ENCODE results near the gene ADARB2. TPM values are rescaled to one million over a fixed set of nuclear protein-coding genes. Genes with fewer than 3 reads are reported as not detected.
"Not testable (repeated sequence)": the region's sequence is repeated elsewhere in the genome, so short reads cannot be mapped to it uniquely, and the experiment has no call there.

Gene ADARB2
- total RNA-seq, 1 donor from 2014 or later = not detected

DNA sequence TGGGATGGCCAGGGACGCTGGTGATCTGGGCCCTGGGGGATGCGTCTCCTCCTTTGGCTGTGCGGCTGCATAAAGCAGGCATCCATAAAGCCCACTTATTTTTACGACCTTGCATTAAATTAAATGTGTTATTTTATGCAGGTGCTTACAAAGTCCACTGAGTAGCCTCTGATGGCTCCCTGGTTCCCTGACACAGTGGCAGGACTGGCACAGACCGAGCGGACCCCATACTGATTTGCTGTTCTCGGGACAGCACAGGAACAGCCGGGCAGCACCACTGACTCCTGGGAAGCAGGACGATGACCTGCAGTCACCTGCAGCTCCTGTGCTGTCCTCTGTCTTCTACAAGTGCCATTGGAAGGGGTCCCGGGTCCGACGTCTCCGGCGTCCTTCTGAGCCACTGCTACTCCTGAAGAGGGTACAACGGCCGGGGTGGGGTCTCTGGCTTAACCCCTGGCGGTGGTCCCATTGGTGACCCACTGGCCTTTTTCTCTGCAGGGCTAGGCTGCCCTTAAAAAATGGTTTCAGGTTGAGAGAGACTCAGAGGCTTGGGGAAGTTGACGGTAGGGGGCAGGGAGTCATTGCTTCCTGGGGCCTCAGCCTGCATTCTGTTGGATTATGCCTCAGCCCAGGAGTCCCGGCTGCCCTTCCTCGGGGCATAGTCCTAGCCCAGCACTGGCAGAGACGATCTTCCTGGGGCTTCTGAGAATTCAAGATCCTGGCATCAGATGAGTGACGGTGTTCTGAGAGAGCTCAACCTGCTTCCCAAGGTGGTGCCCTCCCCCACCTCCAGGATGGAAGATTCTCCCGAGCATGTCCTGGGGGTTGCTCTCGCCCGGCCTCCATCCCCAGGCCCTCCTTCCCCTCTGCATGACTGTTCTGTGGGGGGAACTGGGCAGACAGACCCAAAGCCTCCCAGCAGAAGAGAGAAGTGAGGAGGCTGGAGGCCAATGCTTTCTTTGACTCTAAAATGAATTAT, 330.1 kb downstream of the ADARB2 start:
- intact Hi-C loops (cut with DNase I) = no loop called here
- no peak for ATAC-seq (ENCODE audit: poor library complexity)

DNA sequence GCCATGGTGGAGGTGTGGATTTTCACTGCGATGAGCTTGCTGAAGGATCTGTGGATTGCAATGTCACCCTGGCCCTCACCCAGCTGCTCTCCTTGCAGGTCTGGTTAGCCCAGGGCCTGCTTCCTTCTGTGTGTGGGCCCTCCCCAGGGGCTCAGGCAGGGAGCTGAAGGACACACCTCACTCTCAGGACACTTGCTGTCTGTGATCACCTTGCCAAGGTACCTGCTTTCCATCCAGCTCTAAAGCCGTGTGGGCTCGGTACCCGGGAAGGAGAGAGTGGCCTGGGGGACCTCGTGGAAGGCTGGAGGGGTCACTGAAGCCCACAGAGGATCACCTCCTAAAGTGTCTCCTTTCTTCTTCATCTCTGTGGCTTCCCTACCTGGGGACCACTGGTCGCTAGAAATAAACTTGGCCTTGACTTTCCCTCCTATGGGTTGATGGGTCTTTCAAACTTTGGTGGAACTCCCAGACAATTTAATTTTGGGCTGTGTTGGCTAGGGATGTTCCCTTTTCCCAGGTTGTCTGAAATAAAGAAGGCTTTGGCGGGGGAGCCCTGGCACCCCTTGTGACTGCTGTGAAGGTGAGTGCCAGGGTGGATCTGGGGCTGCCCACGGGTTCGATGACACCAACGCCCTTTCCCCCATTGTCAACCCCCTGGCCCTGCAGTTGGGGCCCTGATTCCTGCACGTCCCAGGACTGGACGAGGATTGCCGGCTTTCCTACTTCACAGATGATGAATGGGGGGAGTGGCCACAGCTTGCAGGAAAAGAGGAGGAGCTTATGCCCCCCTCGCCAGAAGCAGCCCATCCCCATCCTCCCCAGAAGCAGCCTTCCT, 331.0 kb downstream of the ADARB2 start:
- DNase-seq = no peak
- no peak for ATAC-seq (ENCODE audit: poor library complexity)
- intact Hi-C loops (cut with DNase I) = no loop called here

More for the DNA sequence above, 330.1 kb downstream of the ADARB2 start:
- no peak for DNase-seq

DNA sequence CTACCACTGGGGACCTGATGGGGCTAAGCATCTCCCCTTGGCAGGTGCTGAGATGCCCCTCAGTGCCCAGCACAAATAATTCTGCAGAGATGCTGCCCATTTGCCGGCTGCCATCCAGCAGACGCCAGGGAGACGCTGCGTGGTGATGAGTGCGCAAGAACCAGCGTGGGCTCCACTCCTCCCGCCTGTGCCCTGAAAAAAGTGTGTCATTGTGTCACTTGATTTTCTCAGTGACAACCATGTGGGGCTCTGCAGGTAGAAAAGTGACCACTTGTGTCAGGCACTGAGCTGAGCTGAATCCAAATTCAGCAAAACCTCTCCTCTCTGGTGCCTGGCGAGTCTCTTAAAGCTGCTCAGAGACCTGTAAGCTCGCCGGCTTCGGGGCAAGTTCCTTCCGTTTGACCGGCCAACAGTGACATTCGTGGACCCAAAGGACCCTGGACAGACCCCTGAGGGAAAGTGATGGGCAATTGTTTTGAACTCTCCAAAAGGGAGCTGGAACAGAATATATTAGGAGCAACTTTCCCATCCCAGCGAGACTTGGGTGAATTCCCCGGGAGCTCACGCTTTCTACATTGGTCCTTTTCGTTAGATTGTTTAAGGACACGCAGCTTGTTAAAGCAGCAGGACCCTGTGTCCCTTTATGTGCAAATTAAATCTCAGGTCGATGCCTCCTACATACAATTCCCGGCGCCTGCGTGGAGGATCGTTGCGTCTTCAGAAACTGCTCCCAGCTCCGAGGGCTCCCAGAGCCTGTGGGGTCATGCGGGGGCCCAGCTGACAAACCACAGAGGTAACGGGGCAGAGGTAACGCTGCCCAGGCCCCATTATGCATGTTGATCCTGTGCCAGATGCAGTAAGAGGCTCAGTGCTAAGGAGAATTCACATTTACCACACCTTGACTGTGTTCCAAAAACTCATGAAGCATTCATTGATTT, 332.7 kb downstream of the ADARB2 start:
- no peak for DNase-seq

DNA sequence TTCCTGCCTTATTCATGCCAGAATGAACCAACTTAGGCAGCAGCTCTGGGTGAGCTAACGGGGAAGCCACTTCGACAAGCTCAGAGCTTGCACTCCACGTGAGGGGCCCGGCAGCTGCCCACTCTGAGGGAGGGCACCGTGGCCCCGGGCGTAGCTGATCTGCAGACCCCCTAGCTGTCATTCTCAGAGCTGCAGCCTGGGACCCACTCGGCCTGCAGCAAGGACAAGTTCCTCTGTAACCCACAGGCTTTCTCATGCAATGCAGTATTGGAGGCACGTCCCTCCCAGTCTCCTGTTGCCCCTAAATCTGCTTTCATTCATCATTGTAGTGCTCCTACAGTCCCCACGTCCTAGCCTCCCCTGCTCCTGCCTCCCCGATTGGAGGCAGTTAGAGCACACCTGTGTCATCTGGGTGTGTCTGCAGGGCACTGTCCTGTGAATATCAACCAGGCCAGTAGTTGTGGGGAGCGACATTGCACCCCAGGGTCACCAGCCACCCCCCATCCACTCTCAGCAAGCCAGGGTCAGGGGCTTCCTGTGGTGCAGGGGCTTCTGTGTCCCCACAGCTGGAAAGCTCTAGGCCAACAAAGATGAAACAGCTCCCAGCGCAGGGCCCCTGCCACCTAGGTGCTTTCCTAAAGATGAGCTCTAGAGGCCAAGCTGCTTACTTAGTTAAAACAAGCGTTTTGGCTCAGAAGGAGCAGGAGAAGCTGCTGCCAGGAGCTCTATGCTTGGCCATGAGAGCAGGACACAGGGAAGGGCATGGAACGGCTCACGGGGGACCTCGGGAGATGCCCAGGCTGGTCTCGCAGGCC, 333.6 kb downstream of the ADARB2 start:
- no peak for ATAC-seq (ENCODE audit: poor library complexity)
- no peak for DNase-seq
- intact Hi-C loops (cut with DNase I) = no loop called here

More for the DNA sequence above, 332.7 kb downstream of the ADARB2 start:
- intact Hi-C loops (cut with DNase I) = no loop called here
- ATAC-seq (ENCODE audit: poor library complexity) = no peak

DNA sequence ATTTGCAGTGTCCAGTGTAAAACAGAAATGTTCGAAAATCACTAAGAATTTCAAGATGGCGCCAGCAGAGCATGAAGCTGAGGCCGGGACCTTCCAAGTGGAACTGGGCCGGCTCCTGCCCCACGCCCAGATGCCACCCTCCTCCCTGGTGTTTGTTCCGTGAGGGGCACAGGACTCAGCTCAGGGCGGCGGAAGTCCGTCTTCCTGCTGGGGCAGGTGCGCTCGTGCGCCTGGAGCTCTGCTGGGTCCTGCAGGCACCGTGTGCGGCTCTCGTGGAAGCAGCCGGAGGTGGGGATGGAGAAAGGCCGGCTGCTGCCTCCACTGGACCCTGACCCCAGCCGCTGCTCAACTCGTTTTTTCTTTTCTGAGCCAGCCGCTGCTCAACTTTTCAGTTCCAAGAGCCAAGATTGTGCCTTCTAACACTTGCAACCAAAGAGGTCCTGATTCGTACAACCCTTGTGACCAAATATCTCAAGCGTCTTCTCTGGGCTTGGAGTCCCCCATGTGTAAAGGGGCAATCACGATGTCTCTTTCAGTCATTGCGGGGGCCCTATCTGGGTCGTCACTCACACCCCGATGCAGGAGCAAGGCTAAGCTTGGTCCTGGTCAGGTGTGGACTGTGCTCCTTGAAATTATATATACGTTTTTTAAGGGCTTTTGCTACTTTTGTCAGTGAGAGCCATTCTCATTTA, 334.4 kb downstream of the ADARB2 start:
- no peak for DNase-seq
- no peak for ATAC-seq (ENCODE audit: poor library complexity)
- intact Hi-C loops (cut with DNase I) = no loop called here

DNA sequence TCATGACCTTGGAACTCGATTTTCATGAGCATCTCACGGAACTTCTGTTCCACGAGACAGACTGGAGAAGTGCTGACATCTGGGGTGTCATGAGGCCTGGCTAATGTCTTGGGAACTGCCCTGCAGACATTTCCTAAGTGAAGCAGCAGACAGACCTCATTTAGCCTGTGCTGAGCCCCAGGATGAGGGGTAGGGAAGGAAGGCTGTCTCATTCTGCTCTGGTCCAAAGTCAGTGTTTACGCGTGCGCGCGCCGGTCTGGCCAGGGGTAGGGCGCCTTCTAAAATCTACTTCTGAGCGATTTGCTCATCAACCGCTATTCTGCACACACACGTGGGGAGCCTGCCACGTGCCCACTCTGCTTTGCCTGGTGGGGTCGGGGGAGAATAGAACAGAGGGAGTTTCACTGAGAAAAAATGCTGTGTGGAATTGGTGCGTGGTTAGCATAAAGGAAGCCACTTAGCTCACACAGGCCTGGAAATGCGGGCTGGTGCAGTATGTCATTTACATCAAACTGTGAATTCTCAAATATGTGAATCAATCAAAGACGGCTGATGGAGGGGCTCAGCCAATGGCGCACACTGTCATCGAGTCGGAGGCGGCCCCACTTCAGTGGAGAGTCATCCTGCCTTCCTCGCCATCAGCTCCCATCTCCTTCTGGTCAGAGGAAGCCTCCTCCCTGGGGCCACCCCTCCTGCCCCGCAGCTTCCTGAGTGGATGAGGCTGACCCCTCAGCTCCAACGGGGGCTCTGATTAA, 335.1 kb downstream of the ADARB2 start:
- no peak for ATAC-seq (ENCODE audit: poor library complexity)
- intact Hi-C loops (cut with DNase I) = no loop called here
- no peak for DNase-seq

DNA sequence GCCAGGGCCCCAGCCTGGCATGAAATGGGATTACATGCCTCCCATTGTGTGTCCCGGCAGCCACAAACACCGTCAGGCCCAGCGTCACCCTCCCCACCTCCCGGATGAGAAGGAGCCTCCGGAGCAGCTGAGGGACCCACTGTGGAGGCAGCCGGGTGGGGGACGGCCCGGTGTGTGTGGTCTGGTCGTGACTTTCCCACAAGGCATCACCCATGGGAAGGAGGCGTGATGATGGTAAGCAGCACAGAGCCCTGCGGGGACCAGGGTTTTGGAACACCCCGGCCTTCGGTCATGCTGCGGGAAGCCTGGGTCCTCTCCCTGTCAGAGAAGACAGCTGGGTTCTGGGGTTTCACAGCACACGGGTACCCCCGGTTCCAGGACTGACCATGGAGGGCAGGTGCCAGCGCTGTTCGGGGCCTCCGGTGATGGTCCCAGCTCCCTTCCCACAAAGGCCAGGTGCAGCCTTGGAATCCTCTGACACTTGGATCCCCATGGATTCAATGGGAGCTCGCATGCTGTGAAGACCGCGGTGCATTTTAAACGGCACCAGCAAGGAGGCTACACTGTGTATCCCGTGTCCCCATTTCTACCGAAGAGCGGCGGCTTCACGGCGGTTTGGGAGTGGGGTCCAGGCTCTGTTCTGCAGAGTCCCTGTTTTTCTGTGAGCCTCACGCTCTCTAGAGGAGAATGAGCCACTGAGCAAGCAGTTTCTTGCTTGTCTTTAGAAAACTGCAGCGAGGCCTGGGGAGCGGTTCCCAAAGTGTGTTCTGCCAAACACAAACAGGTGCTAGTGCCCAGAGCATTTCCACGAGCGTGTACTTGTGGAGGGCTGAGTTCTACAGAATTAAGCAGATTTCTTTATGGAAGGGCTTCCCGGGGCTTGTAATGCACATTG, 336.0 kb downstream of the ADARB2 start:
- DNase-seq (no peak), ATAC-seq (ENCODE audit: poor library complexity) (no peak)
- intact Hi-C loops (cut with DNase I) = no loop called here

DNA sequence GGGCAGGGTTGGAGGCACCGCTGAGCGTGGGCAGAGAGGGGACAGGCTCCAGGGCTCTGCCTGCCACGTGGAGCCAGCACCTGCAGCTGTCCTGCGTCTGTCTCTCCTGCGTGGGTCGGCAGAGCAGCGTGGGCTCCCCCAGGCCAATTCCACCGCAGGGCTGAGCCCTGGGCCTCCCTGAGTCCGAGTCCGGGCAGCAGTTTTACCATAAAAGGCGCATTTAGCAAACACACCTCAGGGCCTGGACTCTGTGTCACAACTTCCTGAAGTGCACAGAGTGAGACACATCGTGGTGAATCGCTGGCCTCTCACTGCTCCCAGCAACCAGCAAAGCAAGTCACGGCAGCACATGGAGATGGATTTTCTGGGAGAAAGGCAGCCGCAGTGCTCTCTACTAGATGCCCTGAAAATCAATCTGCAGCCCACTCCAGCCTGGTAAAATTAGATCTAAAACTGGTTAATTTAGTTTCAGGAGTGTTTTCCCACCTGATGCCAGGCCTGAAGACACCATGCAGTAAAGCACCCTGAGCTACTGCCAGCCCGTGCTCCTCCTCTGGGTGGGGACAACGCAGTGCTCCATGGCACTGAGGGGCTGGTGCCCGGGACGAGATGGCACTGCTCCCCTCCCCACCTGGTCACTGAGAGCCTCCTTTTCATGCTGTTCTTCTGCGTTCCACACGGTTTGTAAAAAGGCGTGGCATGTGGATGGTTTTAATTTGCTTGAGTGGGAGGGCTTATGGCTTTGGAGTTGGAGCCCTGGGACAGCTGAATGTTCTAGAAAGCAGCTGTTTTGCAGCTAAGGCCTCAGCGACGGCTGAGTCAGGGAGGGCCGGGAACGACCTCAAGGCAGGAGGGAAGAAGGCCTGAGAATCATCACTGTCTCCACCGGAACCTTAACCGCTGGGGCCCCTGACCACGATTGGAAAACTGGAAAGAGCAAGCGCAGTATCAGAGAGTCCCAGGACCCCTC, 336.9 kb downstream of the ADARB2 start:
- intact Hi-C loops (cut with DNase I) = no loop called here
- no peak for DNase-seq

DNA sequence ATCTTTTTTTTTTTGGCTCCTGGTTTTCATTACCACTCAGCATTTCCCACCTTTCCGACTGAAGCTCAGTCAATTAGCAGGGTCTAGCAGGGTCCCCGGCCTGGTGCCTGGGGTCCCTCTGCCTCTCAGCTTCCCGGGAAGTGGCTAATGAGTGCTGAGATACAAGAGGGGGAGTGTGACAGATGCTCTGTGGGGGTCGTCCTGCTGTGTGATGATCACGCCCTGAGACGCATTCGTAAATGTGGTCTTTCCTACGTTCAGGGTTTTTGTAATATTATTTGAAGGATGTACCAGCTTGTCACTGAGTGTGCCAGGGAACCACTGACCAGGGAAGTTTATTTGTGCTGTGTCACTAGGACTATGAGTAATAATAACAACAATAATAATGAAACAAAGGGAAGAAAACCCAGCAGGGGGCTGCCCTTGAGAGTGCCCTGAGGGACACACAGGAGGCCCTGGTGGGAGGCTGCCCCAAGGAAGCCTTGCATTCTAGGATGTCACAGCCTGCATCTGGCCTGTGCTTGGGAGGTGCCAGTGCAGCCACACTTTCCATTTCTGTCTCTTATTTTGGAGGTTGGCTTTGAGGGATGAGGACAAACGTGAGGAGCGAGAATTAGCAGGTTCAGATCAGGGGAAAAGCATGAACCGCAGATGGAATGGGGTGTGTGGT, 337.8 kb downstream of the ADARB2 start:
- no peak for ATAC-seq (ENCODE audit: poor library complexity)
- intact Hi-C loops (cut with DNase I) = no loop called here

More for the DNA sequence above, 336.9 kb downstream of the ADARB2 start:
- ATAC-seq (ENCODE audit: poor library complexity) = no peak

DNA sequence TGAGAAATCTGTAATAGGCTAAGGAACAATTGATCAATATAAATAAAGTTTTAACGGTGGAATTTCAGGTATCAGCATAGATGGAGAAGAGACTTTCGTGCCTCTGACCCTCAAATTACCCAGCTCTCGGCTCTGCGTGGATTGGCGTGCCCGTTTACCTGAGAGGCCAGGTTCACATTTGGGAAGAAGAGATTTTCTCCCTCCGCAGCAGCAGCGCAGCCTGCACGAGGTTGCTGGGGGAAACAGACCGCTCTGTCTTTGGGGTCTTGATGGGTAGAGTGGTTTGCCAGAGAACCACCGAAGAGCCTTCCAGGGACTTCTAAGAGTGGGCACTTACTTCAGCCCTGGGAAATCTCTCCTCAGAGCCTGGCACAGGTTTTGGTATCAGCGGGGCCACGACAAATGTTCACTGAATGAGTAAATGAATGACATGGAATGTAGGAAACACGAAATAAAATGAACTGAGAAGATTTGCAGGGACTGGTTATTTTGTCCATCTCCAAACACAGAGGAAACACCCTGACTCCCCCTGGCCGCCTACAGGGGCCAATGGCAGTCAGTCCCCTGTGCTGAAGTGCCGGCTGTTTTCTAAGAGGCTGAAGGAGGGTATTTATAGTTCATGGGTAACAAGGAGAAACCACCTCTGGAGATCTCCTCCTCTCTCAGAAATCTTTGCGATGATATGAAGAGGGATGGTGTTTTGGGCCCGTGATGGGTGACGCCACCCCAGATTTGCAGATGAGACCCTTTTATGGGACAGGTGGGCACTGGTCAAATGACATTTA, 338.5 kb downstream of the ADARB2 start:
- no peak for DNase-seq
- intact Hi-C loops (cut with DNase I) = no loop called here
- ATAC-seq (ENCODE audit: poor library complexity) = no peak

More for the DNA sequence above, 337.8 kb downstream of the ADARB2 start:
- DNase-seq = no peak

DNA sequence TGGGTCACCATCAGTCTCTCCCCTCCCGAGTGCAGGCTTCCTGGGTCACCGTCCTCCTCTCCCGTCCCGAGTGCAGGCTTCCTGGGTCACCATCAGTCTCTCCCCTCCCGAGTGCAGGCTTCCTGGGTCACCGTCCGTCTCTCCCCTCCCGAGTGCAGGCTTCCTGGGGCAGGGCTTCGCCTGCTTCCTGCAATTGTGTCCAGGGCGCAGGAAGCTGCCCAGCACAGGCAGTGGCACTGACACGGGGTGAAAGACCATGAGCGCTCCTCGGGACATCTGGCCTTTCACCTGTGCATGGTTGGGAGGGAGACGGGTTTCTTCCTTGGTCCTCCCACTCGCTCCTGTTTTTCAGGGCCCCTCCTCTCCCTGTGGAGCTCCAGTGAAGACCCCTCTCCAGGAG, 339.2 kb downstream of the ADARB2 start:
- intact Hi-C loops (cut with DNase I); ATAC-seq (ENCODE audit: poor library complexity); DNase-seq: not testable (repeated sequence)

DNA sequence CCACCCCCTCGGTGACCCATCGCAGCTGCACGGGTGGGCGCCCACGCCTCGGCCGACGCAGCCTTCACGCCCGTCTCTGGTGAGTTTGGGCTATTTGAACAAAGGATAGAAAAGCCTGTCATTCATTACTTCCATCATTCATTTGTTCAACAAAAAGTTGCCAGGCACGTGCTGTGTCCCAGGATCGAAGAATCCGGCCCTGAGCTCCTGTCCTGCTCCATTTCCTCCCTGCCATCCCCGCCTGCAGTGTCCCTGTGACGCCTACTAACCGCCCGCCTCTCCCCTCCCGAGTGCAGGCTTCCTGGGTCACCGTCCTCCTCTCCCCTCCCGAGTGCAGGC, 341.1 kb downstream of the ADARB2 start:
- intact Hi-C loops (cut with DNase I) = no loop called here
- DNase-seq (no peak), ATAC-seq (ENCODE audit: poor library complexity) (no peak)
